Calu3 (cell line): ENCODE measurements around the gene DDX54. TPM values are rescaled to one million over a fixed set of nuclear protein-coding genes. Genes with fewer than 3 reads are reported as not detected.
"Not testable (repeated sequence)": the region's sequence is repeated elsewhere in the genome, so short reads cannot be mapped to it uniquely, and the experiment has no call there.

ENCODE experiments used
- BruUV-seq: library from RNA; stranded (reverse); fragments of 400-500 nt; replicated peaks from 2 replicates; lab custom pipeline; 2021; lab: Mats Ljungman, UMichigan
- CTCF ChIA-PET: fragments of 300-600 bp; sonication (Branson Sonifier 250); formaldehyde crosslinking; loops from one replicate; lab custom pipeline; 2022; ENCODE audit warnings: antibody characterized with exemption; lab: Charles Lee
- DNase-seq: peaks from one replicate; pipeline ENCODE4 v3.0.0; 2022
- H3K27ac Mint-ChIP-seq: one replicate; pipeline ENCODE4 v1.8.0; 2022; ENCODE audit warnings: mixed read lengths; ENCODE audit not compliant: unreplicated experiment
- H3K27me3 Mint-ChIP-seq: one replicate; pipeline ENCODE4 v1.8.0; 2022; ENCODE audit warnings: mixed read lengths; ENCODE audit not compliant: unreplicated experiment
- H3K36me3 Mint-ChIP-seq: one replicate; pipeline ENCODE4 v1.8.0; 2022; ENCODE audit warnings: mild to moderate bottlenecking, moderate library complexity, mixed read lengths; ENCODE audit not compliant: insufficient read depth, unreplicated experiment
- H3K4me1 Mint-ChIP-seq: one replicate; pipeline ENCODE4 v1.8.0; 2022; ENCODE audit warnings: mild to moderate bottlenecking, low read depth, mixed read lengths; ENCODE audit not compliant: unreplicated experiment
- H3K4me3 Mint-ChIP-seq: one replicate; pipeline ENCODE4 v1.8.0; 2022; ENCODE audit warnings: mild to moderate bottlenecking, low read depth, moderate library complexity, mixed read lengths; ENCODE audit not compliant: unreplicated experiment
- H3K9me3 Mint-ChIP-seq: one replicate; pipeline ENCODE4 v1.8.0; 2022; ENCODE audit warnings: low read depth, mixed read lengths; ENCODE audit not compliant: unreplicated experiment
- CTCF ChIP-seq: fragments of 200-600 bp; IDR thresholded peaks from one replicate; pipeline ENCODE4 v1.8.0; 2022; ENCODE audit warnings: antibody characterized with exemption; ENCODE audit not compliant: unreplicated experiment
- intact Hi-C: fragments of 100-400 bp; cut with micrococcal nuclease; formaldehyde crosslinking; loops from one replicate; pipeline ENCODE4 v1.10.0; 2022; ENCODE audit not compliant: unreplicated experiment
- total RNA-seq: library from RNA; stranded (reverse); gene quantifications from 2 replicates; pipeline ENCODE4 v1.2.3, GENCODE V29; 2022

DDX54 gene
- total RNA-seq, 1 experiment from 2014 or later = 104 TPM

GRCh38 chr12:113144806-113145205, 40.5 kb downstream of the DDX54 start:
- CTCF ChIA-PET = interaction anchor here (0.7 kb wide), 1 partner anchor 152 kb away, joined by 4 read pairs; no protein-coding TSS in a partner anchor
- Mint-ChIP-seq H3K9me3 (no peaks in the 10 kb centered on the region), H3K27me3 (no peaks in the 10 kb centered on the region), H3K27ac (no peak overlapping the region), H3K4me1 (peaks cover 44% of the 10 kb centered on the region), H3K4me3 (no peak overlapping the region), H3K36me3 (peaks cover 15% of the 10 kb centered on the region)
- no TSS peak for BruUV-seq
- TF ChIP-seq CTCF = no peak
- intact Hi-C loops = no loop called here
- DNase-seq = no peak

GRCh38 chr12:113143959-113144358, 41.3 kb downstream of the DDX54 start:
- no peak overlapping the region for H3K27ac Mint-ChIP-seq
- CTCF ChIA-PET = no interaction called here
- H3K4me3 Mint-ChIP-seq = no peak overlapping the region
- H3K9me3 Mint-ChIP-seq = no peaks in the 10 kb centered on the region
- H3K4me1 Mint-ChIP-seq = peaks cover 44% of the 10 kb centered on the region
- no peak for TF ChIP-seq CTCF
- no peak for DNase-seq
- no peaks in the 10 kb centered on the region for H3K27me3 Mint-ChIP-seq
- H3K36me3 Mint-ChIP-seq = peaks cover 10% of the 10 kb centered on the region
- no TSS peak for BruUV-seq
- intact Hi-C loops = no loop called here

GRCh38 chr12:113142886-113143332, 42.4 kb downstream of the DDX54 start:
- Mint-ChIP-seq H3K4me3 (peak overlapping the region; percentile 58), H3K27me3 (no peaks in the 10 kb centered on the region), H3K36me3 (peaks cover 10% of the 10 kb centered on the region), H3K4me1 (peaks cover 44% of the 10 kb centered on the region), H3K9me3 (no peaks in the 10 kb centered on the region), H3K27ac (peak overlapping the region; percentile 99)
- TF ChIP-seq CTCF = no peak
- CTCF ChIA-PET = interaction anchor here (1.1 to 1.7 kb wide), 2 partner anchors 10 to 35 kb away, joined by 3 to 13 read pairs; no protein-coding TSS in a partner anchor
- intact Hi-C loops = no loop called here
- no peak for DNase-seq
- BruUV-seq = no TSS peak

GRCh38 chr12:113142173-113142885, 42.9 kb downstream of the DDX54 start:
- no peak for TF ChIP-seq CTCF
- no TSS peak for BruUV-seq
- H3K4me1 Mint-ChIP-seq = peaks cover 44% of the 10 kb centered on the region
- peaks cover 10% of the 10 kb centered on the region for H3K36me3 Mint-ChIP-seq
- H3K27me3 Mint-ChIP-seq = no peaks in the 10 kb centered on the region
- peak overlapping the region; percentile 58 for H3K4me3 Mint-ChIP-seq
- peak overlapping the region; percentile 99 for H3K27ac Mint-ChIP-seq
- intact Hi-C loops = no loop called here
- CTCF ChIA-PET = interaction anchor here (0.6 to 1.7 kb wide), 3 partner anchors 11 to 44 kb away, joined by 3 to 13 read pairs (median 3); no protein-coding TSS in a partner anchor
- H3K9me3 Mint-ChIP-seq = no peaks in the 10 kb centered on the region
- peak; percentile 97 for DNase-seq

GRCh38 chr12:113141716-113142115, 43.6 kb downstream of the DDX54 start:
- Mint-ChIP-seq H3K4me1 (peaks cover 49% of the 10 kb centered on the region), H3K36me3 (peaks cover 15% of the 10 kb centered on the region), H3K27ac (peak overlapping the region; percentile 99), H3K4me3 (peak overlapping the region; percentile 58)
- DNase-seq, intact Hi-C loops, H3K9me3 Mint-ChIP-seq, H3K27me3 Mint-ChIP-seq: not testable (repeated sequence)
- TSS peak; percentile 94 for BruUV-seq
- CTCF ChIA-PET = interaction anchor here (0.6 to 1.7 kb wide), 2 partner anchors 11 to 43 kb away, joined by 3 to 13 read pairs; no protein-coding TSS in a partner anchor
